ENCODE results near the gene OR2AT4. TPM values are rescaled to one million over a fixed set of nuclear protein-coding genes. Genes with fewer than 3 reads are reported as not detected.

Gene OR2AT4
- total RNA-seq, 1 donor from 2014 or later = not detected

GRCh38 chr11:75032550-75032935 is 64.1 kb downstream of the OR2AT4 start:
- DNase-seq (ENCODE audit: low spot score) = no peak
- H3K4me3 Mint-ChIP-seq (ENCODE audit: unreplicated experiment) = no peak overlapping the region
- peaks cover 12% of the 10 kb centered on the region for H3K27me3 Mint-ChIP-seq (ENCODE audit: low read depth)
- H3K9me3 Mint-ChIP-seq (ENCODE audit: low read depth) = no peaks in the 10 kb centered on the region
- TF ChIP-seq CTCF (IDR thresholded peaks at IDR 0.05) = no peak
- peaks cover 15% of the 10 kb centered on the region for H3K4me1 Mint-ChIP-seq (ENCODE audit: low read depth)
- H3K36me3 Mint-ChIP-seq (ENCODE audit: low read depth) = no peaks in the 10 kb centered on the region
- H3K27ac Mint-ChIP-seq (ENCODE audit: unreplicated experiment) = no peak overlapping the region

- peaks cover 15% of the 10 kb centered on the region for H3K27me3 Mint-ChIP-seq (ENCODE audit: low read depth)
Observed at GRCh38 chr11:75031771-75032549, 64.7 kb downstream of the OR2AT4 start.

More at GRCh38 chr11:75031771-75032549, 64.7 kb downstream of the OR2AT4 start:
- no peak for DNase-seq (ENCODE audit: low spot score)
- no peaks in the 10 kb centered on the region for H3K9me3 Mint-ChIP-seq (ENCODE audit: low read depth)
- no peak overlapping the region for H3K27ac Mint-ChIP-seq (ENCODE audit: unreplicated experiment)
- TF ChIP-seq CTCF (IDR thresholded peaks at IDR 0.05) = peak; percentile 83
- H3K4me1 Mint-ChIP-seq (ENCODE audit: low read depth) = peaks cover 15% of the 10 kb centered on the region
- H3K4me3 Mint-ChIP-seq (ENCODE audit: unreplicated experiment) = no peak overlapping the region
- H3K36me3 Mint-ChIP-seq (ENCODE audit: low read depth) = peaks cover 1% of the 10 kb centered on the region

Other genes with a start within 250 kb of the OR2AT4 start
- gene XRRA1, start 147.8 kb downstream of the OR2AT4 start, total RNA-seq = 8.0 to 13.2 TPM (median 8.1 TPM) in 3 replicates
- gene SPCS2, start 147.6 kb downstream of the OR2AT4 start, total RNA-seq = 119 to 141 TPM (median 133 TPM) in 3 replicates
- 9.4 to 14.1 TPM (median 9.6 TPM) in 3 replicates for gene NEU3, start 107.9 kb downstream of the OR2AT4 start, total RNA-seq
- 6.0 to 19.5 TPM (median 19.2 TPM) in 3 replicates for gene SLCO2B1, start 54.2 kb upstream of the OR2AT4 start, total RNA-seq
- gene TPBGL, start 143.9 kb upstream of the OR2AT4 start, total RNA-seq = 0.24 to 0.82 TPM (median 0.74 TPM) in 3 replicates

Measured in chondrocyte (in vitro differentiated cells).